ENCODE data around the gene SELENOO. TPM values are rescaled to one million over a fixed set of nuclear protein-coding genes. Genes with fewer than 3 reads are reported as not detected.

SELENOO gene
- total RNA-seq, 3 donors from 2014 or later = 24.3 to 32.3 (median 31.8) TPM

DNA sequence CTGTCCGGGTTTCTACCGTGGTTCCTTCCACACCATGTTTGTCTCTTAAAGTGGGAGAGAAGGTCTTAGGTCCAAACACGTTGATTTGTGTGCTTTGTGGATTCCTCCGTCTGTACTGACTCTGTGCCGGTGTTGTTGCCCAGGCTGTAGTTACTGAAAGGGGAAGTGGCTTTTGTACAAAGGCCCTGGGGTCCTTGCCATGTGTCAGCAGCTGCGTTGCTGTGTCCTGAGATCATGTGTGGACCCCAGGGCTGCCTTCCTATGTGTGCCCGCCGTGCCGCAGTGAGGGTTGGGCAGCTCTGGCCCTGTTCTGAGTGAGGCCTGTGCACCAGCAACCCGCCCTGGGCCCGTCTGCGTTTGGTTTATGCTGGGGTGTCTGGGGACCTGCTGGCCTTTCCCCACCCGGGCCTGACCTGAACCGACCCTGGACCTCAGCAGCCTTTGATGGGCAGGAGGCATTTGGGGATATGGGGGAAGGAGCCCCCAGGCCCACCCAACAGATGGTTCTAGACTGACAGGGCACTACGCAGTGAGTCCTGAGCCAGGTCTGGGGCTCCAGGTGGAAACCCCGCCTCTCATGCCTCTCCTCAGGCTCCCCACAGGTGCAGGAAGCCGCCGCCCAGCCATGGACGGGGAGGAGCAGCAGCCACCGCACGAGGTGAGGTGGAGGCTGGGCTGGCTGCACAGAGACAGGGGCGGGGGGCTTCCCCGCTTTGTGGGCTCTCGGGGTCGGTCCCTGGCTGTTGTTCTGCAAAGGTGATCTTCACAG, 8.2 kb upstream of the SELENOO start:
- H3K27ac ChIP-seq = no peak overlapping the region

GRCh38 chr22:50193621-50194020, 7.2 kb upstream of the SELENOO start:
- no peak for DNase-seq (ENCODE audit: low spot score in 2 of 2)
- TF ChIP-seq, protein P1, sequence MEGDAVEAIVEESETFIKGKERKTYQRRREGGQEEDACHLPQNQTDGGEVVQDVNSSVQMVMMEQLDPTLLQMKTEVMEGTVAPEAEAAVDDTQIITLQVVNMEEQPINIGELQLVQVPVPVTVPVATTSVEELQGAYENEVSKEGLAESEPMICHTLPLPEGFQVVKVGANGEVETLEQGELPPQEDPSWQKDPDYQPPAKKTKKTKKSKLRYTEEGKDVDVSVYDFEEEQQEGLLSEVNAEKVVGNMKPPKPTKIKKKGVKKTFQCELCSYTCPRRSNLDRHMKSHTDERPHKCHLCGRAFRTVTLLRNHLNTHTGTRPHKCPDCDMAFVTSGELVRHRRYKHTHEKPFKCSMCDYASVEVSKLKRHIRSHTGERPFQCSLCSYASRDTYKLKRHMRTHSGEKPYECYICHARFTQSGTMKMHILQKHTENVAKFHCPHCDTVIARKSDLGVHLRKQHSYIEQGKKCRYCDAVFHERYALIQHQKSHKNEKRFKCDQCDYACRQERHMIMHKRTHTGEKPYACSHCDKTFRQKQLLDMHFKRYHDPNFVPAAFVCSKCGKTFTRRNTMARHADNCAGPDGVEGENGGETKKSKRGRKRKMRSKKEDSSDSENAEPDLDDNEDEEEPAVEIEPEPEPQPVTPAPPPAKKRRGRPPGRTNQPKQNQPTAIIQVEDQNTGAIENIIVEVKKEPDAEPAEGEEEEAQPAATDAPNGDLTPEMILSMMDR (IDR thresholded peaks at IDR 0.05) = no peak
- TF ChIP-seq POLR2AphosphoS5 (IDR thresholded peaks at IDR 0.05) (no peak), POLR2A (IDR thresholded peaks at IDR 0.05) (no peak)
- H3K9me3 ChIP-seq = no peaks in the 10 kb centered on the region
- no peak overlapping the region for H3K27ac ChIP-seq
- peaks cover 13 to 20% of the 10 kb centered on the region in 2 donors for H3K4me1 ChIP-seq
- H3K36me3 ChIP-seq = no peaks in the 10 kb centered on the region
- no peaks in the 10 kb centered on the region for H3K27me3 ChIP-seq
- no peak overlapping the region for H3K4me3 ChIP-seq
- intact Hi-C loops (cut with DNase I; ENCODE audit: low total_unique reads) = no loop called here

More for the DNA sequence above, 8.2 kb upstream of the SELENOO start:
- H3K4me3 ChIP-seq = no peak overlapping the region
- no peaks in the 10 kb centered on the region for H3K36me3 ChIP-seq
- H3K27me3 ChIP-seq = no peaks in the 10 kb centered on the region
- TF ChIP-seq POLR2A (IDR thresholded peaks at IDR 0.05) (no peak), POLR2AphosphoS5 (IDR thresholded peaks at IDR 0.05) (no peak)
- TF ChIP-seq, protein P1 (IDR thresholded peaks at IDR 0.05) = no peak
- intact Hi-C loops (cut with DNase I; ENCODE audit: low total_unique reads) = loop anchor here (1.0 kb wide), 1 partner anchor 45 kb away; no protein-coding TSS in a partner anchor
- H3K9me3 ChIP-seq = no peaks in the 10 kb centered on the region
- peaks cover 13 to 20% of the 10 kb centered on the region in 2 donors for H3K4me1 ChIP-seq
- no peak for DNase-seq (ENCODE audit: low spot score in 2 of 2)

DNA sequence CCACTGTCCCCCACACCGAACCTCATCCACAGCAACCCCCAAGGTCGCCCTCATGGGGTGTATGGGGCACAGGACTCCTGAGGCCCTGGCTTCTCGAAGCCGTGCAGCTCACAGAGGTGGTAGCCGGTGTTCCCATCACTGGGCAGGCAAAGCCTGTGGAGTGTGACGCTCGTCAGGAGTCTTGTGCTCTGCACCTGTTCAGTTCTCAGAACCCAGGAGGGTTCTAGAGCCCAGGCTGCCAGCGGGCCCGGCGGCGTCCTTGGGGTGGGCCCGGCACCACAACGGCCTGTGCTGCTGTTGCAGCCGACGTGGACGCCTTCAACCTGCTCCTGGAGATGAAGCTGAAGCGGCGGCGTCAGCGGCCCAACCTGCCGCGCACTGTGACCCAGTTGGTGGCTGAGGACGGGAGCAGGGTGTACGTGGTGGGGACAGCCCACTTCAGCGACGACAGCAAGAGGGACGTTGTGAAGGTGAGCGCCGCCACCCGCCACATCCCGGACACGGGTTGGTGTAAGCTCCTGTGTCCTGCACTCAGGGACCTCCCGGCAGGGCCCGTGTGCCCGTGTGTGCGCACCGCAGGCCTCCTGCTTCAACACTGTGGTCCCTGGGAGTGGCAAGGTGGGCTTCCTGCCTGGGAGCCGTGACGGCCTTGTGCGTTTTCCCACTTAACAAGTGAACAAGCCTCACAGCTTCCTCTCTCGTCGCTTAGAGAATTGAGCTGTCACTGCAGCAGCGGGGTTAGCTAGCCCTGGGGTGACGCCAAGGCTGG, 6.6 kb upstream of the SELENOO start:
- Histone ChIP-seq H3K4me1 (peaks cover 13 to 17% of the 10 kb centered on the region in 2 donors), H3K4me3 (no peak overlapping the region), H3K9me3 (no peaks in the 10 kb centered on the region), H3K36me3 (no peaks in the 10 kb centered on the region), H3K27me3 (no peaks in the 10 kb centered on the region), H3K27ac (no peak overlapping the region)
- no peak for DNase-seq (ENCODE audit: low spot score in 2 of 2)
- intact Hi-C loops (cut with DNase I; ENCODE audit: low total_unique reads) = no loop called here
- TF ChIP-seq POLR2AphosphoS5 (IDR thresholded peaks at IDR 0.05) (no peak), POLR2A (IDR thresholded peaks at IDR 0.05) (no peak)
- TF ChIP-seq, protein P1 (IDR thresholded peaks at IDR 0.05) = no peak

DNA sequence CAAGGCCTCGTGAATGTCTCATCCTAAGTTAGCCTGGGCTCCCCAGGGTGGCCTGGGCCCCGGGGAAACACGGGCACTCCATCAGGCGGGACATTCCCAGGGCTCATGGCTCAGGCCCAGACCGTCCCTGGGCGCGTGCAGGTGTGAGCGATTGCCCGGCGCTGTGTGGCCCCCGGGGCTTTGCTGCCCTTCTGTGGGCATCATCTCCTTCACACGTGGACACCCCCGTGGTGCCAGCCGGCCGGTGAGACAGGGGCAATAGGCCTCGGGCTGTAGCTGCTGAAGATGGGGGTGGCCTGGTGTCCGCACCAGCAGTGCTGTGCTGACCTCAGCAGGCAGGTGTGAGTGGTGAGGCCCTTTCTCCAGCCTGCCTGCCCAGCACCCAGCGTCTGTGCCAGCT, 4.6 kb upstream of the SELENOO start:
- no peaks in the 10 kb centered on the region for H3K36me3 ChIP-seq
- no peaks in the 10 kb centered on the region for H3K9me3 ChIP-seq
- TF ChIP-seq, protein P1 (IDR thresholded peaks at IDR 0.05) = no peak
- TF ChIP-seq POLR2A (IDR thresholded peaks at IDR 0.05) (no peak), POLR2AphosphoS5 (IDR thresholded peaks at IDR 0.05) (no peak)
- no peak overlapping the region for H3K27ac ChIP-seq
- no peak for DNase-seq (ENCODE audit: low spot score in 2 of 2)
- no peaks in the 10 kb centered on the region for H3K27me3 ChIP-seq
- H3K4me3 ChIP-seq = no peak overlapping the region
- H3K4me1 ChIP-seq = peaks cover 0 to 3% of the 10 kb centered on the region in 2 donors
- intact Hi-C loops (cut with DNase I; ENCODE audit: low total_unique reads) = no loop called here

All from breast epithelium (tissue), 4 donors.